ENCODE results near the gene DPP4. TPM values are rescaled to one million over a fixed set of nuclear protein-coding genes. Genes with fewer than 3 reads are reported as not detected.
"Not testable (repeated sequence)": the region's sequence is repeated elsewhere in the genome, so short reads cannot be mapped to it uniquely, and the experiment has no call there.

DPP4 gene
- total and polyA plus RNA-seq, 5 donors from 2014 or later, result 12.6 to 40.8 (median 29.5) TPM

DNA sequence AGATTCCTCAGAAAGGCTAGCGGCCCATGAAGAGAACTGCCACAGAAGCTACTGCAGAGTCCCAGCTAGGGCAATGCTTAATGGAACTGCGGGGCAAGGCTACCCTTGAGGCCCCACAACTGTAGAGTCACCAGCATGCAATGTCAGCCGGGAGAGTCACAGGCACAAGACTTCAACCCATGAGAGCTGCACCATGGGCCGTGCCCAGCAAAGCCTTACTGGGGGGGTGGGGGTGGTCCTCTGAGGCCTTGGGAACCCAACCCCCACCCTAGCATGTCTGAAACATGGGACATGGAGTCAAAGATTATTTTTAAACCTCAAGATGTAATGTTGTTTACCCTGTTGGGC, 20.2 kb downstream of the DPP4 start:
- H3K9me3 ChIP-seq (ENCODE audit: control insufficient read depth in 2 of 2, low read length in 2 of 2), result peaks cover 0 to 6% of the 10 kb centered on the region in 2 experiments
- no peaks in the 10 kb centered on the region for H3K27me3 ChIP-seq (ENCODE audit: control insufficient read depth, insufficient read depth, low read length)
- peaks cover 17 to 68% (median 37%) of the 10 kb centered on the region in 4 donors for H3K4me1 Mint-ChIP-seq
- peaks cover 14% of the 10 kb centered on the region for H3K36me3 Mint-ChIP-seq
- peaks cover 0 to 6% (median 0%) of the 10 kb centered on the region in 7 donors for H3K9me3 Mint-ChIP-seq
- no peaks in the 10 kb centered on the region for H3K27me3 Mint-ChIP-seq
- H3K4me1 ChIP-seq (ENCODE audit: control insufficient read depth, insufficient read depth, low read length, poor library complexity, severe bottlenecking), result no peaks in the 10 kb centered on the region
- H3K4me3 Mint-ChIP-seq, result no peak overlapping the region
- H3K27ac Mint-ChIP-seq, result peak overlapping the region in 2 of 3 donors; percentile 29 to 67
- no peak overlapping the region for H3K4me3 ChIP-seq (ENCODE audit: low read depth, low read length)
- H3K36me3 ChIP-seq (ENCODE audit: control insufficient read depth, insufficient read depth, low read length), result no peaks in the 10 kb centered on the region
- no peak for ATAC-seq (ENCODE audit: low read depth in 2 of 2)
- no peak overlapping the region for H3K27ac ChIP-seq (ENCODE audit: insufficient read depth, low read length, poor library complexity, severe bottlenecking)
- no peak for DNase-seq

DNA sequence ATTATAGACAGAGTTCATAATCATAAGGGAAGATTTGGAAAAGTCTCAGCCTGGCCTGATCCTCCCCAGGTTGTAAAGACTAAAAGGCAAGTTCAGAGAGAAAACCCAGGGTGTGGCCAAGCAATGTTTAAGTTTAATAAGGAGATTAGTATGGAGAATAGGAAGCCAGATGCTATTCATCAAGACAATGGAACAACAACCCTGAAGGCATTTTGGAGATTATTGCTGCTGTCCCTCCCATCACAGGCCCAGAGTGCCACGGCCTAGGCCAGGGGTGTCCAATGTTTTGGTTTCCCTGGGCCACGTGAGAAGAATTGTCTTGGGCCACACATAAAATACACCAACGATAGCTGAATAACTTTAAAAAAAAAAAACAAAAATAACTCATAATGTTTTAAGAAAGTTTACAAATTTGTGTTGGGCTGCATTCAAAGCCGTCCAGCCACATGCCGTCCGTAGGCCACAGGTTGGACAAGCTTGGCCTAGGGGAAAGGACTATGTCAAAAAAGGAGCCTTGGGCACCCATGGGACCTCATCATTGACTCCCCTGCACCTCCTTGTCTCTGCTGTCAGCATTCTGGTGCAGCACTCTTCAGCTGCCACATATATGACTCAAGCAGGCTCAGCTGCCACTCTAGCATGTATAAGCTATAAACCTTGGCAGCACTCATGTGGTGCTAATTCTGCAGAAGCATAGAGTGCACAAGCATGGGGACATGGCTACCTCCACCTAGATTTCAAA, 20.8 kb downstream of the DPP4 start:
- Mint-ChIP-seq H3K27me3 (no peaks in the 10 kb centered on the region), H3K36me3 (peaks cover 19% of the 10 kb centered on the region), H3K9me3 (peaks cover 0 to 6% (median 0%) of the 10 kb centered on the region in 7 donors), H3K4me1 (peaks cover 14 to 65% (median 37%) of the 10 kb centered on the region in 4 donors), H3K27ac (peak overlapping the region in 1 of 3 donors; percentile 22), H3K4me3 (no peak overlapping the region)
- Histone ChIP-seq H3K4me3 (ENCODE audit: low read depth, low read length) (no peak overlapping the region), H3K27me3 (ENCODE audit: control insufficient read depth, insufficient read depth, low read length) (no peaks in the 10 kb centered on the region), H3K36me3 (ENCODE audit: control insufficient read depth, insufficient read depth, low read length) (no peaks in the 10 kb centered on the region), H3K4me1 (ENCODE audit: control insufficient read depth, insufficient read depth, low read length, poor library complexity, severe bottlenecking) (no peaks in the 10 kb centered on the region), H3K27ac (ENCODE audit: insufficient read depth, low read length, poor library complexity, severe bottlenecking) (no peak overlapping the region), H3K9me3 (ENCODE audit: control insufficient read depth in 2 of 2, low read length in 2 of 2) (peaks cover 0 to 6% of the 10 kb centered on the region in 2 experiments)
- DNase-seq, result no peak
- no peak for ATAC-seq (ENCODE audit: low read depth in 2 of 2)

- Mint-ChIP-seq H3K36me3 (peaks cover 14% of the 10 kb centered on the region), H3K27me3 (no peaks in the 10 kb centered on the region), H3K4me3 (no peak overlapping the region), H3K27ac (no peak overlapping the region), H3K4me1 (peaks cover 10 to 38% (median 24%) of the 10 kb centered on the region in 4 donors), H3K9me3 (peaks cover 0 to 4% (median 0%) of the 10 kb centered on the region in 7 donors)
- no peak for DNase-seq
- Histone ChIP-seq H3K9me3 (ENCODE audit: control insufficient read depth in 2 of 2, low read length in 2 of 2) (no peaks in the 10 kb centered on the region), H3K4me1 (ENCODE audit: control insufficient read depth, insufficient read depth, low read length, poor library complexity, severe bottlenecking) (no peaks in the 10 kb centered on the region), H3K36me3 (ENCODE audit: control insufficient read depth, insufficient read depth, low read length) (peaks cover 8% of the 10 kb centered on the region), H3K27me3 (ENCODE audit: control insufficient read depth, insufficient read depth, low read length) (no peaks in the 10 kb centered on the region), H3K4me3 (ENCODE audit: low read depth, low read length) (no peak overlapping the region), H3K27ac (ENCODE audit: insufficient read depth, low read length, poor library complexity, severe bottlenecking) (no peak overlapping the region)
- no peak for ATAC-seq (ENCODE audit: low read depth in 2 of 2)
These were observed 23.5 kb downstream of the DPP4 start for GRCh38 chr2:162050513-162050961.

DNA sequence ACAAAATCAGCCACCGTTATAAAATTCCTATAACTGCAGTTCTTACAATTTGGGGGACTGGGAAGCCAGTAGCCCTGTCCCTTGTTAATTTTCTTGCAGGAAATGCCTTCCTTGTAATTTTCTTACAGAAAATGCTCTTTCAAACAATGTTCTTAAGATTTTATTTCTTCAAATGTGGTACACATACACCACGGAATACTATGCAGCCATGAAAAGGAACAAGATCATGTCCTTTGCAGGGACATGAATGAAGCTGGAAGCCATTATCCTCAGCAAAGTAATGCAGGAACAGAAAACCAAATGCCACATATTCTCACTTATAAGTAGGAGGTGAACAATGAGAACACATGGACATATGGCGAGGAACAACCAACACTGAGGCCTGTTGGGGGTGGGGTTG, 24.9 kb downstream of the DPP4 start:
- Mint-ChIP-seq H3K36me3 (peaks cover 14% of the 10 kb centered on the region), H3K4me1 (peaks cover 0 to 26% (median 19%) of the 10 kb centered on the region in 4 donors), H3K27ac (peak overlapping the region in 1 of 3 donors; percentile 22)
- ATAC-seq (ENCODE audit: low read depth in 2 of 2); H3K4me3 Mint-ChIP-seq; DNase-seq; H3K4me1 ChIP-seq (ENCODE audit: control insufficient read depth, insufficient read depth, low read length, poor library complexity, severe bottlenecking); H3K9me3 Mint-ChIP-seq; H3K27ac ChIP-seq (ENCODE audit: insufficient read depth, low read length, poor library complexity, severe bottlenecking); H3K27me3 ChIP-seq (ENCODE audit: control insufficient read depth, insufficient read depth, low read length); H3K9me3 ChIP-seq (ENCODE audit: control insufficient read depth in 2 of 2, low read length in 2 of 2); H3K4me3 ChIP-seq (ENCODE audit: low read depth, low read length); H3K27me3 Mint-ChIP-seq: not testable (repeated sequence)
- H3K36me3 ChIP-seq (ENCODE audit: control insufficient read depth, insufficient read depth, low read length), result peaks cover 17% of the 10 kb centered on the region

GRCh38 chr2:162044586-162044985, 29.4 kb downstream of the DPP4 start:
- no peak for ATAC-seq (ENCODE audit: low read depth in 2 of 2)
- Mint-ChIP-seq H3K4me1 (peaks cover 3 to 10% (median 7%) of the 10 kb centered on the region in 4 donors), H3K27ac (no peak overlapping the region), H3K36me3 (peaks cover 37% of the 10 kb centered on the region), H3K9me3 (no peaks in the 10 kb centered on the region), H3K4me3 (no peak overlapping the region), H3K27me3 (no peaks in the 10 kb centered on the region)
- no peak overlapping the region for H3K4me3 ChIP-seq (ENCODE audit: low read depth, low read length)
- H3K27ac ChIP-seq (ENCODE audit: insufficient read depth, low read length, poor library complexity, severe bottlenecking), result no peak overlapping the region
- no peak for DNase-seq
- H3K27me3 ChIP-seq (ENCODE audit: control insufficient read depth, insufficient read depth, low read length), result no peaks in the 10 kb centered on the region
- H3K4me1 ChIP-seq (ENCODE audit: control insufficient read depth, insufficient read depth, low read length, poor library complexity, severe bottlenecking), result no peaks in the 10 kb centered on the region
- peaks cover 22% of the 10 kb centered on the region for H3K36me3 ChIP-seq (ENCODE audit: control insufficient read depth, insufficient read depth, low read length)
- no peaks in the 10 kb centered on the region for H3K9me3 ChIP-seq (ENCODE audit: control insufficient read depth in 2 of 2, low read length in 2 of 2)

DNA sequence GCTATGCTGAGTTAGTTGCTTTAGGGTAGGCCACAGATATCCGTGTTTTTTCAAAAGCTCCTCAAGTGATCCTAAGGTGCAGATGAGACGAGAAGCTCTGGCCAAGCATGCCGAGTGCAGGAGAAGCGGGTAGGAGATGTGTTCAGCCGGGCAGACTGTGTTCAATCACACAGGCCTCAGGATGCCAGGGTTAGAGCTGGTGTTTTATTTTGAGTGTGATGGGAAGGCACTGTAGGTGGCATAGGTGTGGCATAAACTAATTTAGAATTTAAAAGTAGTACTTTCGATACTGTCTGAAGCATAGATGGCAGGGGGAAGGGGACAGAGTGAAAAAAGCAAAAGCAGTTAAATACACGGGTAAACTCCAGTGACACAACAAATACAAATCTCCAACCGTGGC, 30.9 kb downstream of the DPP4 start:
- Mint-ChIP-seq H3K27ac (no peak overlapping the region), H3K9me3 (no peaks in the 10 kb centered on the region), H3K4me1 (peaks cover 1 to 8% (median 5%) of the 10 kb centered on the region in 4 donors), H3K4me3 (no peak overlapping the region), H3K27me3 (no peaks in the 10 kb centered on the region), H3K36me3 (peaks cover 37% of the 10 kb centered on the region)
- Histone ChIP-seq H3K27me3 (ENCODE audit: control insufficient read depth, insufficient read depth, low read length) (no peaks in the 10 kb centered on the region), H3K27ac (ENCODE audit: insufficient read depth, low read length, poor library complexity, severe bottlenecking) (no peak overlapping the region), H3K9me3 (ENCODE audit: control insufficient read depth in 2 of 2, low read length in 2 of 2) (no peaks in the 10 kb centered on the region), H3K4me3 (ENCODE audit: low read depth, low read length) (no peak overlapping the region), H3K36me3 (ENCODE audit: control insufficient read depth, insufficient read depth, low read length) (peaks cover 22% of the 10 kb centered on the region), H3K4me1 (ENCODE audit: control insufficient read depth, insufficient read depth, low read length, poor library complexity, severe bottlenecking) (no peaks in the 10 kb centered on the region)
- ATAC-seq (ENCODE audit: low read depth in 2 of 2) (no peak), DNase-seq (no peak)

DNA sequence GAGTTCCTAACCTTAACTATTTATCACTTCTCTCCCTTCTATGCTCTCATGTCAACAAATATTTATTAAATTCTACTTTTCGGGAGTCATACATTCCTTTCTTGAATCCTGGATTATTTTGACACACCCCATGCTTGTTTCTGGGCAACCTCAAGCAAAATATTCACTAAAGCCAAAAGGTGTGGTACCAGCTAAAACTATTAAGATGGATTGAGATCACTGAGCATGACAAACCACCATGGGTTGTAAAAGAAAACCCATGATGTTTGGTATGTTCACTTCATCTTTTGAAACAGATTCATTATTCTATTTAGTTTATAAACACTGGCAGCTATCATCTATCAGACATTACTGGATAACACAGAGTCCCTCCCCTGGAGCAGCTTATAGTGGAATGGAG, 32.5 kb downstream of the DPP4 start:
- Mint-ChIP-seq H3K4me1 (peaks cover 0 to 11% (median 7%) of the 10 kb centered on the region in 4 donors), H3K9me3 (no peaks in the 10 kb centered on the region), H3K36me3 (peaks cover 45% of the 10 kb centered on the region), H3K4me3 (no peak overlapping the region), H3K27me3 (no peaks in the 10 kb centered on the region), H3K27ac (peak overlapping the region in 1 of 3 donors; percentile 6)
- Histone ChIP-seq H3K9me3 (ENCODE audit: control insufficient read depth in 2 of 2, low read length in 2 of 2) (no peaks in the 10 kb centered on the region), H3K36me3 (ENCODE audit: control insufficient read depth, insufficient read depth, low read length) (peaks cover 22% of the 10 kb centered on the region), H3K4me3 (ENCODE audit: low read depth, low read length) (no peak overlapping the region), H3K4me1 (ENCODE audit: control insufficient read depth, insufficient read depth, low read length, poor library complexity, severe bottlenecking) (no peaks in the 10 kb centered on the region), H3K27ac (ENCODE audit: insufficient read depth, low read length, poor library complexity, severe bottlenecking) (no peak overlapping the region), H3K27me3 (ENCODE audit: control insufficient read depth, insufficient read depth, low read length) (no peaks in the 10 kb centered on the region)
- ATAC-seq (ENCODE audit: low read depth in 2 of 2) (no peak), DNase-seq (no peak)

DNA sequence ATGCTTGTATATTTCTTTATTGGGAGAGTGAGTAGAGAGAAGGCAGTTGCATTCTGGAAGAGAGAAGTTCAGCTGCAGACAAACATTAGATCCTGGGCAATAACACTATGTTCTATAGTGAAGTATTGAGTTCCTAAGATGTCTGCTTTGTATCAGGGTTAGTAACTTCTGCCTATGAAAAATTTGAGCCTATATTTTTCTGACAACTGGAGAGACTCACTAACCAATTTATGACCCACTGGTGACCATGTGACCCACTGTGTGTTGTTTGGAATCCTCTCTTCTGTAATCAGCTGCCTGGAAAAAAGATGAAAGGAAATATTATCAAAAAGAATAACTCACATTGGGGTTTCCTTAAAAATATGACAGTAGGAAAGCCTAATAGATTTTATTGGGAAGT, 35.3 kb downstream of the DPP4 start:
- no peak overlapping the region for H3K4me3 Mint-ChIP-seq
- no peak for ATAC-seq (ENCODE audit: low read depth in 2 of 2)

More for the DNA sequence above, 35.3 kb downstream of the DPP4 start:
- H3K9me3 Mint-ChIP-seq, result no peaks in the 10 kb centered on the region
- DNase-seq, result no peak
- no peak overlapping the region for H3K27ac ChIP-seq (ENCODE audit: insufficient read depth, low read length, poor library complexity, severe bottlenecking)
- no peaks in the 10 kb centered on the region for H3K9me3 ChIP-seq (ENCODE audit: control insufficient read depth in 2 of 2, low read length in 2 of 2)
- peaks cover 0 to 15% (median 8%) of the 10 kb centered on the region in 4 donors for H3K4me1 Mint-ChIP-seq
- no peaks in the 10 kb centered on the region for H3K27me3 Mint-ChIP-seq
- peaks cover 7% of the 10 kb centered on the region for H3K36me3 ChIP-seq (ENCODE audit: control insufficient read depth, insufficient read depth, low read length)
- peaks cover 58% of the 10 kb centered on the region for H3K36me3 Mint-ChIP-seq
- no peak overlapping the region for H3K27ac Mint-ChIP-seq
- H3K4me3 ChIP-seq (ENCODE audit: low read depth, low read length), result no peak overlapping the region
- no peaks in the 10 kb centered on the region for H3K4me1 ChIP-seq (ENCODE audit: control insufficient read depth, insufficient read depth, low read length, poor library complexity, severe bottlenecking)
- H3K27me3 ChIP-seq (ENCODE audit: control insufficient read depth, insufficient read depth, low read length), result no peaks in the 10 kb centered on the region
